ENCODE data around the gene TM9SF1. TPM values are rescaled to one million over a fixed set of nuclear protein-coding genes. Genes with fewer than 3 reads are reported as not detected.

The TM9SF1 gene
- total RNA-seq, 3 donors from 2014 or later (not counting 1 experiment from before 2014, with no cell fraction given), result 15.2 to 32.1 (median 28.7) TPM

- TF ChIP-seq CTCF (IDR thresholded peaks at IDR 0.05), result no peak
- H3K4me1 Mint-ChIP-seq, result peaks cover 56 to 80% of the 10 kb centered on the region in 2 donors
- no peaks in the 10 kb centered on the region for H3K9me3 Mint-ChIP-seq
- no peak for DNase-seq
- peak overlapping the region; percentile 97 for H3K4me3 Mint-ChIP-seq
- ATAC-seq, result no peak
- intact Hi-C loops (cut with micrococcal nuclease), result no loop called here
- H3K9me3 ChIP-seq (ENCODE audit: control insufficient read depth, insufficient read depth, low read length), result no peaks in the 10 kb centered on the region
- H3K4me3 ChIP-seq (ENCODE audit: low read length), result no peak overlapping the region
- peak overlapping the region; percentile 94 for H3K27ac Mint-ChIP-seq
- H3K36me3 Mint-ChIP-seq, result peaks cover 7% of the 10 kb centered on the region
- no peak overlapping the region for H3K27ac ChIP-seq (ENCODE audit: low read length)
- no peaks in the 10 kb centered on the region for H3K27me3 Mint-ChIP-seq (ENCODE audit: low read depth in 2 of 2)
- no peaks in the 10 kb centered on the region for H3K27me3 ChIP-seq (ENCODE audit: control insufficient read depth, insufficient read depth, low read length)
- WGBS (ENCODE audit: insufficient coverage), result 100% methylated on average over 1 of the region's 2 CpGs
- peaks cover 43% of the 10 kb centered on the region for H3K4me1 ChIP-seq (ENCODE audit: control insufficient read depth, insufficient read depth, low read length)
- peaks cover 30% of the 10 kb centered on the region for H3K36me3 ChIP-seq (ENCODE audit: control insufficient read depth, insufficient read depth, low read length)
Observed at GRCh38 chr14:24145219-24145618, 50.0 kb downstream of the TM9SF1 start.

GRCh38 chr14:24144451-24144850 lies 50.8 kb downstream of the TM9SF1 start:
- intact Hi-C loops (cut with micrococcal nuclease), result no loop called here
- no peaks in the 10 kb centered on the region for H3K9me3 ChIP-seq (ENCODE audit: control insufficient read depth, insufficient read depth, low read length)
- DNase-seq, result no peak
- peaks cover 25% of the 10 kb centered on the region for H3K36me3 ChIP-seq (ENCODE audit: control insufficient read depth, insufficient read depth, low read length)
- peaks cover 53 to 79% of the 10 kb centered on the region in 2 donors for H3K4me1 Mint-ChIP-seq
- no peak overlapping the region for H3K27ac ChIP-seq (ENCODE audit: low read length)
- peak overlapping the region; percentile 62 for H3K4me3 Mint-ChIP-seq
- H3K4me1 ChIP-seq (ENCODE audit: control insufficient read depth, insufficient read depth, low read length), result peaks cover 48% of the 10 kb centered on the region
- H3K27ac Mint-ChIP-seq, result peak overlapping the region; percentile 94
- ATAC-seq, result no peak
- H3K4me3 ChIP-seq (ENCODE audit: low read length), result no peak overlapping the region
- H3K27me3 ChIP-seq (ENCODE audit: control insufficient read depth, insufficient read depth, low read length), result no peaks in the 10 kb centered on the region
- no peaks in the 10 kb centered on the region for H3K9me3 Mint-ChIP-seq
- H3K36me3 Mint-ChIP-seq, result peaks cover 7% of the 10 kb centered on the region
- WGBS (ENCODE audit: insufficient coverage), result 75% methylated on average over 1 of the region's 1 CpG
- H3K27me3 Mint-ChIP-seq (ENCODE audit: low read depth in 2 of 2), result no peaks in the 10 kb centered on the region
- TF ChIP-seq CTCF (IDR thresholded peaks at IDR 0.05), result no peak

- no peak for TF ChIP-seq CTCF (IDR thresholded peaks at IDR 0.05)
- H3K9me3 Mint-ChIP-seq, result no peaks in the 10 kb centered on the region
- no peaks in the 10 kb centered on the region for H3K9me3 ChIP-seq (ENCODE audit: control insufficient read depth, insufficient read depth, low read length)
- ATAC-seq (no peak), DNase-seq (no peak)
- intact Hi-C loops (cut with micrococcal nuclease), result no loop called here
- no peak overlapping the region for H3K27ac ChIP-seq (ENCODE audit: low read length)
- no peaks in the 10 kb centered on the region for H3K27me3 Mint-ChIP-seq (ENCODE audit: low read depth in 2 of 2)
- peaks cover 49 to 75% of the 10 kb centered on the region in 2 donors for H3K4me1 Mint-ChIP-seq
- no peaks in the 10 kb centered on the region for H3K27me3 ChIP-seq (ENCODE audit: control insufficient read depth, insufficient read depth, low read length)
- WGBS (ENCODE audit: insufficient coverage), result 90% methylated on average over 2 of the region's 2 CpGs
- no peak overlapping the region for H3K4me3 Mint-ChIP-seq
- peaks cover 7% of the 10 kb centered on the region for H3K36me3 Mint-ChIP-seq
- H3K27ac Mint-ChIP-seq, result peak overlapping the region; percentile 51 to 86
- H3K36me3 ChIP-seq (ENCODE audit: control insufficient read depth, insufficient read depth, low read length), result peaks cover 27% of the 10 kb centered on the region
- H3K4me3 ChIP-seq (ENCODE audit: low read length), result no peak overlapping the region
- peaks cover 48% of the 10 kb centered on the region for H3K4me1 ChIP-seq (ENCODE audit: control insufficient read depth, insufficient read depth, low read length)
Observed at GRCh38 chr14:24143511-24143910, 51.7 kb downstream of the TM9SF1 start.

Data from natural killer cell (primary cell).